Kidney (tissue), 14 donors: Measurements from ENCODE around the gene MTMR2. TPM values are rescaled to one million over a fixed set of nuclear protein-coding genes. Genes with fewer than 3 reads are reported as not detected.
A peak's percentile ranks its signal among the peaks of the same experiment; 100 is the strongest.

Experiments used
- DNase-seq, 5 donors: peaks; one replicate each; pipeline ENCODE4 v3.0.0-alpha.2; 2013 to 2020
- FAIRE-seq: peaks from 2 replicates; lab custom pipeline; 2012; peaks lifted over from hg19 to GRCh38; lab: Jason Lieb, UNC
- H3K27ac ChIP-seq, 2 donors: one replicate each; pipeline ENCODE4 v1.7.0; 2013; ENCODE audit warnings: low read depth in 2 of 2, low read length in 2 of 2, inconsistent platforms in 1 of 2
- H3K27me3 ChIP-seq: one replicate; pipeline ENCODE4 v1.7.1; 2013; ENCODE audit warnings: low read length, inconsistent platforms; ENCODE audit not compliant: control insufficient read depth, insufficient read depth
- H3K36me3 ChIP-seq, 3 donors: one replicate each; pipeline versions ENCODE4 v1.7.0 to v1.7.1; 2013; ENCODE audit warnings: low read length in 3 of 3, control low read depth in 1 of 3, inconsistent platforms in 1 of 3; ENCODE audit not compliant: insufficient read depth in 3 of 3, control insufficient read depth in 2 of 3
- H3K4me1 ChIP-seq, 3 donors: one replicate each; pipeline versions ENCODE4 v1.7.0 to v1.7.1; 2013; ENCODE audit warnings: low read length in 3 of 3, inconsistent platforms in 1 of 3, low read depth in 1 of 3; ENCODE audit not compliant: control insufficient read depth in 2 of 3, insufficient read depth in 2 of 3
- H3K4me3 ChIP-seq, 3 donors: one replicate each; pipeline versions ENCODE4 v1.7.0 to v1.8.1; 2013; ENCODE audit warnings: low read length in 3 of 3, control low read depth in 1 of 3, inconsistent platforms in 1 of 3
- H3K9ac ChIP-seq, 3 donors: one replicate each; pipeline versions ENCODE4 v1.7.0 to v1.7.1; 2013; ENCODE audit warnings: low read length in 3 of 3, control low read depth in 1 of 3, inconsistent platforms in 1 of 3
- H3K9me3 ChIP-seq, 3 donors: one replicate each; pipeline versions ENCODE4 v1.7.0 to v1.7.1; 2013; ENCODE audit warnings: low read length in 3 of 3, control low read depth in 1 of 3, inconsistent platforms in 1 of 3; ENCODE audit not compliant: control insufficient read depth in 2 of 3, insufficient read depth in 1 of 3
- intact Hi-C: fragments of 100-400 bp; cut with DNase I; formaldehyde crosslinking; loops from one replicate; pipeline ENCODE4 v1.11.1; 2022
- polyA plus RNA-seq: library from polyadenylated mRNA; stranded (reverse); fragments of 350-450 nt; fragmentation: Illumina TruSeq; extraction: RNeasy Lipid Tissue Mini Kit (QIAGEN cat#74804); gene quantifications from one replicate; pipeline ENCODE4 v1.2.3, GENCODE V29; 2014; ENCODE audit warnings: low read depth, low replicate concordance; ENCODE audit not compliant: insufficient read depth
- total RNA-seq: library from RNA; stranded (reverse); fragmentation: NEBNext Ultra II Directional; extraction: Animal tissue kit (Norgen Biotek cat#: 25700); gene quantifications from one replicate; pipeline ENCODE4 v1.2.1, GENCODE V29; 2021
- TF ChIP-seq, protein P1 (sequence below): IDR thresholded peaks from 3 replicates; pipeline ENCODE4 v1.5.1; 2012; ENCODE audit warnings: mild to moderate bottlenecking, moderate library complexity, borderline replicate concordance; ENCODE audit not compliant: insufficient read depth; ENCODE audit errors: extremely low read depth
- donor health status: control.
- donor health status: control.
- donor health status: control.
- donor health status: control.
- donor health status: control.
- donor health status: DM: yes; HTN: yes; CAD: no.
- donor health status: Normal renal cell carcinoma (clear cell type).

MTMR2 gene
- total and polyA plus RNA-seq, 2 donors from 2014 or later = 17.4 to 37.4 TPM

DNA sequence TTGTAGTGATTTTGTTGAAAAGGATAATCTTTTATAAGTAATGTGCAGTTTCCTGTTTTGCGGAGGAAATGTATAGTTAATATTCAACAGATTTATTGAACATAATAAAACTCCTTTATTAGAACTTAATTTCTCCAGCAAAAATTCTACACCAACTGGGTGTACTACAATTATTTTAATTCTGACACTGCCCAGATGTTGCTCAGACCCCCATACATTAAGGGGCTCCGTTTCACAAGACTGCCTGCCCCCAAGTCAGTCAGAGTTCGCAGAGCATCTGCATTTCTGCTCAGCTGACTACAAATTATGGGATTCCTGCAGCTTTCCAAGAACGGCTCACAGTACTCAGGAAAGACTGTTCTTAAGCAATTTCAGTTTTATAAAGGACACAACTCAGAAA is 127.4 kb downstream of the MTMR2 start:
- peak in 2 of 5 donors; percentile 37 to 73 for DNase-seq
- TF ChIP-seq, protein P1, sequence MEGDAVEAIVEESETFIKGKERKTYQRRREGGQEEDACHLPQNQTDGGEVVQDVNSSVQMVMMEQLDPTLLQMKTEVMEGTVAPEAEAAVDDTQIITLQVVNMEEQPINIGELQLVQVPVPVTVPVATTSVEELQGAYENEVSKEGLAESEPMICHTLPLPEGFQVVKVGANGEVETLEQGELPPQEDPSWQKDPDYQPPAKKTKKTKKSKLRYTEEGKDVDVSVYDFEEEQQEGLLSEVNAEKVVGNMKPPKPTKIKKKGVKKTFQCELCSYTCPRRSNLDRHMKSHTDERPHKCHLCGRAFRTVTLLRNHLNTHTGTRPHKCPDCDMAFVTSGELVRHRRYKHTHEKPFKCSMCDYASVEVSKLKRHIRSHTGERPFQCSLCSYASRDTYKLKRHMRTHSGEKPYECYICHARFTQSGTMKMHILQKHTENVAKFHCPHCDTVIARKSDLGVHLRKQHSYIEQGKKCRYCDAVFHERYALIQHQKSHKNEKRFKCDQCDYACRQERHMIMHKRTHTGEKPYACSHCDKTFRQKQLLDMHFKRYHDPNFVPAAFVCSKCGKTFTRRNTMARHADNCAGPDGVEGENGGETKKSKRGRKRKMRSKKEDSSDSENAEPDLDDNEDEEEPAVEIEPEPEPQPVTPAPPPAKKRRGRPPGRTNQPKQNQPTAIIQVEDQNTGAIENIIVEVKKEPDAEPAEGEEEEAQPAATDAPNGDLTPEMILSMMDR = no peak
- H3K36me3 ChIP-seq = peaks cover 0 to 7% (median 2%) of the 10 kb centered on the region in 3 donors

DNA sequence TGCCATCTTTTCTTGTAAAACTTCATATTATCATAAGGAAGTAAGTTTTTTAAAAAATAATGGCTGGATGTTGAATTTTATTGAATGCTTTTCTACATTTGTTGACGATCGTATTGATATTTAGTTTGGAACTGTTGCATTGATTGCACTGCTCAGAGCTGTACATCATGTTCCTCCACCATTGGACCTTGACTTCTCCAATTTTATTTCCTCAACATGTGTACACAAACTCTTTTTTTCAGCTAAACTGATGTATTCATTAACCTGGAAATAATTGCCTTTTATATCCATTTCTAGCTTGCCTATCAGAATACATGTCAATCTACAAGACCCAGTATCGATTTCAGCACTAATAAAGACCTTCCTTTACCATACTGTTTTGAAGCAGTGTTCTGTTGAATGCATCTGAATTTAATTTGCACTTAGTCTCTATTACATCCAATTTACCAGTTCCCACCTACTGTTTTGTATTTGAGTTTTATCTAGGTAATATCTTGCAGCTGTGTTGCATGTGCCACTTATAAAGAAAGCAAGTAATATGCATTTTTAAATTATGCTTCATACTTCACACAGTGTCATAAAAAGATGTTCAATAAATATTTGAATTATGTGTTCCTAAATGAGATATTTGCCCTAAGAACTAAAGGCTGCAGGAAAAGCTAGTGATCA is 128.1 kb downstream of the MTMR2 start:
- intact Hi-C loops = no loop called here
- H3K9ac ChIP-seq = no peak overlapping the region
- H3K9me3 ChIP-seq = no peaks in the 10 kb centered on the region
- FAIRE-seq (no peak), DNase-seq (no peak)
- H3K4me1 ChIP-seq = peaks cover 0 to 5% (median 3%) of the 10 kb centered on the region in 3 donors
- H3K27ac ChIP-seq = no peak overlapping the region
- H3K36me3 ChIP-seq = peaks cover 0 to 7% (median 2%) of the 10 kb centered on the region in 3 donors
- TF ChIP-seq, protein P1 = no peak
- no peak overlapping the region for H3K4me3 ChIP-seq
- no peaks in the 10 kb centered on the region for H3K27me3 ChIP-seq

More for the DNA sequence above, 127.4 kb downstream of the MTMR2 start:
- Histone ChIP-seq H3K27ac (no peak overlapping the region), H3K4me1 (peaks cover 0 to 4% (median 3%) of the 10 kb centered on the region in 3 donors), H3K9me3 (no peaks in the 10 kb centered on the region), H3K27me3 (no peaks in the 10 kb centered on the region), H3K4me3 (no peak overlapping the region), H3K9ac (no peak overlapping the region)
- intact Hi-C loops = no loop called here
- FAIRE-seq = no peak

DNA sequence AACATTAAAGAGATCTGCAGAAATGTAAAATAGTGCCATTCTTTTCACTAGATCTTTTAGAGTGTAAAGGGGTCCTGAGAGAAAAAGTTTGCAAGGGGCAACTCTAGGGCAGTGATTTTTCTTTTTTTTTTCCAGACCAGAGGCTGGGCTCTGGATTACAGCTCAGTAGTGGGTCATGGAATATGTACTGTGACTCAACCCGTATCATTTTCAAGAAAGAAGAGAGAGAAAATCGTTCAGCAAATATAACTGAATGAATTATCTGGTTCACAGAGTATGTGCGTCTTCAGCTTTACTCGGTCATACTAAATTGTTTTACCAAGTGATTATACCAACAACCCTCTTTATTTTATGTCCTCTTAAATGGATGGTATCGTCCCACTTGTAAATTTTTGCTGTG is 129.8 kb downstream of the MTMR2 start:
- Histone ChIP-seq H3K27ac (no peak overlapping the region), H3K36me3 (no peaks in the 10 kb centered on the region), H3K9me3 (no peaks in the 10 kb centered on the region), H3K9ac (no peak overlapping the region), H3K4me3 (no peak overlapping the region), H3K27me3 (no peaks in the 10 kb centered on the region), H3K4me1 (peaks cover 0 to 5% (median 3%) of the 10 kb centered on the region in 3 donors)
- TF ChIP-seq, protein P1 = no peak
- DNase-seq = no peak
- intact Hi-C loops = no loop called here
- no peak for FAIRE-seq
